HepG2 (cell line): ENCODE data around the gene GRID1. TPM values are rescaled to one million over a fixed set of nuclear protein-coding genes. Genes with fewer than 3 reads are reported as not detected.

Experiments
- ATAC-seq: fragments of 200-7000 bp; cut with Tn5 transposase; 3 replicates; pipeline ENCODE4 v1.9.1; 2020; ENCODE audit warnings: mild to moderate bottlenecking, moderate library complexity
- BruUV-seq: library from RNA; stranded (reverse); fragments of 400-500 nt; replicated peaks from 2 replicates; lab custom pipeline; 2021; lab: Mats Ljungman, UMichigan
- CTCF ChIA-PET: fragments of 300-600 bp; formaldehyde crosslinking; extraction: SDS; loops from one replicate; lab custom pipeline; 2021; ENCODE audit warnings: low total read pairs, inconsistent platforms, low intra/inter-chr PET ratio; lab: Yijun Ruan, JAX
- POLR2A ChIA-PET: fragments of 350-600 bp; sonication (Branson Sonifier 250); formaldehyde crosslinking; loops from one replicate; lab custom pipeline; 2020; ENCODE audit warnings: antibody characterized with exemption, inconsistent platforms; lab: Yijun Ruan, JAX
- DNase-seq: peaks from one replicate; pipeline ENCODE4 v3.0.0-alpha.2; 2015; ENCODE audit warnings: low spot score
- FAIRE-seq: peaks from 3 replicates; lab custom pipeline; 2011; peaks lifted over from hg19 to GRCh38; lab: Jason Lieb, UNC
- H2AFZ ChIP-seq: one replicate; pipeline ENCODE4 v1.6.1; 2011; ENCODE audit warnings: low read length, inconsistent platforms
- H3K27ac ChIP-seq: fragments of 300-600 bp; 3 replicates; pipeline ENCODE4 v1.8.0; 2011; ENCODE audit warnings: mixed run types, mild to moderate bottlenecking, mixed read lengths, low read length, inconsistent platforms; ENCODE audit not compliant: insufficient read depth; ENCODE audit errors: extremely low read length
- H3K27me3 ChIP-seq, 2 experiments: fragments of 200-600 bp in 1 of 2; 2 replicates in 1 of 2; 3 replicates in 1 of 2; pipeline versions ENCODE4 v1.6.0 to v1.8.0; 2011; ENCODE audit warnings: low read length in 2 of 2, mild to moderate bottlenecking in 2 of 2, moderate library complexity in 2 of 2, inconsistent platforms in 1 of 2; ENCODE audit not compliant: insufficient read depth in 2 of 2, control insufficient read depth in 1 of 2
- H3K36me3 ChIP-seq, 2 experiments: fragments of 200-600 bp in 1 of 2; replicated peaks in 1 of 2; 2 replicates in 1 of 2; 3 replicates in 1 of 2; pipeline versions ENCODE4 v1.5.1 to v1.8.0; 2011; ENCODE audit warnings: low read length in 2 of 2, inconsistent platforms in 1 of 2; ENCODE audit not compliant: insufficient read depth in 2 of 2, control insufficient read depth in 1 of 2
- H3K4me1 ChIP-seq: 2 replicates; pipeline ENCODE4 v1.5.1; 2012; ENCODE audit warnings: low read length, inconsistent platforms; ENCODE audit not compliant: insufficient read depth
- H3K4me2 ChIP-seq: 2 replicates; pipeline ENCODE4 v1.6.0; 2011; ENCODE audit warnings: low read depth, low read length, inconsistent platforms
- H3K4me3 ChIP-seq, 3 experiments: fragments of 200-600 bp in 1 of 3; sonication (generic), shearing (Covaris generic) in 1 of 3; replicated peaks in 1 of 3; 2 replicates each; pipeline ENCODE4 v1.5.1; 2011 to 2016; ENCODE audit warnings: low read length in 3 of 3, inconsistent platforms in 2 of 3, low read depth in 2 of 3, mild to moderate bottlenecking in 2 of 3, control low read depth in 1 of 3, mixed read lengths in 1 of 3; ENCODE audit not compliant: insufficient read depth in 1 of 3
- H3K79me2 ChIP-seq: one replicate; pipeline ENCODE4 v1.6.1; 2011; ENCODE audit warnings: low read length, inconsistent platforms; ENCODE audit not compliant: insufficient read depth
- H3K9ac ChIP-seq: 2 replicates; pipeline ENCODE4 v1.6.0; 2011; ENCODE audit warnings: mild to moderate bottlenecking, low read depth, low read length, inconsistent platforms; ENCODE audit not compliant: insufficient read depth
- H3K9me3 ChIP-seq: 2 replicates; pipeline ENCODE4 v1.5.1; 2012; ENCODE audit warnings: mild to moderate bottlenecking, low read length
- H4K20me1 ChIP-seq: 2 replicates; pipeline ENCODE4 v1.6.0; 2011; ENCODE audit warnings: inconsistent platforms, mild to moderate bottlenecking, low read length, moderate library complexity; ENCODE audit not compliant: insufficient read depth
- E2F5 ChIP-seq: sonication (generic); formaldehyde crosslinking; conservative IDR thresholded peaks from 2 replicates; pipeline ENCODE4 v1.4.0; 2020; ENCODE audit warnings: missing genetic modification reagents
- HNRNPL ChIP-seq: fragments of 200-400 bp; formaldehyde crosslinking; IDR thresholded peaks from 2 replicates; pipeline ENCODE4 v1.6.1; 2017; ENCODE audit warnings: mild to moderate bottlenecking, low read depth, low read length
- KAT7 ChIP-seq: IDR thresholded peaks from 2 replicates; pipeline ENCODE4 v1.6.1; 2018; ENCODE audit warnings: borderline replicate concordance, missing compliant biosample characterization
- NR2F2 ChIP-seq: IDR thresholded peaks from 2 replicates; pipeline ENCODE4 v1.6.1; 2012; ENCODE audit warnings: low read depth, inconsistent platforms, borderline replicate concordance
- STAG1 ChIP-seq: sonication (generic); formaldehyde crosslinking; IDR thresholded peaks from 2 replicates; pipeline ENCODE4 v1.4.0; 2020; ENCODE audit warnings: missing genetic modification reagents
- TFAP4 ChIP-seq: sonication (generic); IDR thresholded peaks from 2 replicates; pipeline ENCODE4 v1.6.1; 2016; ENCODE audit warnings: low read depth, borderline replicate concordance
- ZNF674 ChIP-seq: sonication (generic); formaldehyde crosslinking; IDR thresholded peaks from 2 replicates; pipeline ENCODE4 v1.5.0; 2020; ENCODE audit warnings: low read depth, mild to moderate bottlenecking, missing genetic modification reagents
- WGBS: methylation state at CpG from one replicate; pipeline ENCODE4 v1.1.6; 2017; ENCODE audit warnings: low lambda C conversion rate; 5-methylcytosine and 5-hydroxymethylcytosine counted together
- in situ Hi-C: cut with HindIII; loops from 2 replicates; pipeline ENCODE4 v1.10.0; 2017; ENCODE audit warnings: low pct_unique_long_range_greater_than_20kb; ENCODE audit not compliant: extremely low pct_ligation_motif_present
- intact Hi-C: fragments of 100-400 bp; cut with micrococcal nuclease; formaldehyde crosslinking; loops from one replicate; pipeline ENCODE4 v1.10.0; 2022; ENCODE audit not compliant: unreplicated experiment
- polyA plus RNA-seq, 8 experiments: library from polyadenylated mRNA; depleted of rRNA in 3 of 8; stranded (reverse) in 7 of 8; unstranded in 1 of 8; fragments of >200 nt; fragmentation: Illumina TruSeq in 4 of 8; extraction: Trizol in 4 of 8; gene quantifications; 2 replicates each; pipeline versions ENCODE4 v1.2.1 to v1.2.3, GENCODE V29; 2011 to 2016; ENCODE audit warnings: low read depth in 4 of 8, missing spikeins in 1 of 8, mixed read lengths in 1 of 8; ENCODE audit not compliant: insufficient read depth in 1 of 8
- total RNA-seq, 5 experiments: library from RNA; depleted of rRNA; stranded (reverse); fragments of >200 nt; fragmentation: Illumina TruSeq; extraction: Trizol; gene quantifications; 2 replicates each; pipeline ENCODE4 v1.2.3, GENCODE V29; 2016; ENCODE audit warnings: low read depth in 1 of 5

The GRID1 gene
- total and polyA plus RNA-seq, 2 of the 13 experiments (the other 11 are each of a cell fraction or from before 2014, with no cell fraction given), result 0.05 TPM; not detected in 1

GRCh38 chr10:86264481-86265231 is 101.9 kb downstream of the GRID1 start:
- WGBS, result 0% methylated on average over 7 of the region's 14 CpGs
- Histone ChIP-seq H3K4me2 (no peak overlapping the region), H3K27me3 (peaks cover 3 to 60% of the 10 kb centered on the region in 2 experiments; a peak in 4 of 5 replicates), H3K4me3 (no peak overlapping the region), H3K4me1 (no peaks in the 10 kb centered on the region), H3K36me3 (no peaks in the 10 kb centered on the region)
- ATAC-seq (no peak), DNase-seq (no peak)
- intact Hi-C loops, result loop anchor here (5.0 kb wide), 1 partner anchor 113 kb away; no protein-coding TSS in a partner anchor
- POLR2A ChIA-PET, result no interaction called here
- TF ChIP-seq E2F5 (no peak), KAT7 (CRISPR knock-in tag) (no peak), STAG1 (CRISPR knock-in tag) (no peak), TFAP4 (no peak), NR2F2 (no peak), ZNF674 (CRISPR knock-in tag) (no peak), HNRNPL (no peak)
- TF ChIP-seq, all 625 proteins: peak for 0
- in situ Hi-C loops, result loop anchor here (10.0 kb wide), 1 partner anchor 110 kb away; no protein-coding TSS in a partner anchor
- BruUV-seq, result no TSS peak
- CTCF ChIA-PET, result no interaction called here
- no peaks in the 10 kb centered on the region for H3K79me2 ChIP-seq
- H3K9me3 ChIP-seq, result no peaks in the 10 kb centered on the region
- H3K27ac ChIP-seq, result no peak overlapping the region
- H4K20me1 ChIP-seq, result no peaks in the 10 kb centered on the region
- FAIRE-seq, result no peak
- no peak overlapping the region for H3K9ac ChIP-seq
- no peak overlapping the region for H2AFZ ChIP-seq
